ENCODE data around the gene GPHN. TPM values are rescaled to one million over a fixed set of nuclear protein-coding genes. Genes with fewer than 3 reads are reported as not detected.

Gene GPHN
- total RNA-seq, 4 donors from 2014 or later: 10.7 to 47.0 (median 28.2) TPM

DNA sequence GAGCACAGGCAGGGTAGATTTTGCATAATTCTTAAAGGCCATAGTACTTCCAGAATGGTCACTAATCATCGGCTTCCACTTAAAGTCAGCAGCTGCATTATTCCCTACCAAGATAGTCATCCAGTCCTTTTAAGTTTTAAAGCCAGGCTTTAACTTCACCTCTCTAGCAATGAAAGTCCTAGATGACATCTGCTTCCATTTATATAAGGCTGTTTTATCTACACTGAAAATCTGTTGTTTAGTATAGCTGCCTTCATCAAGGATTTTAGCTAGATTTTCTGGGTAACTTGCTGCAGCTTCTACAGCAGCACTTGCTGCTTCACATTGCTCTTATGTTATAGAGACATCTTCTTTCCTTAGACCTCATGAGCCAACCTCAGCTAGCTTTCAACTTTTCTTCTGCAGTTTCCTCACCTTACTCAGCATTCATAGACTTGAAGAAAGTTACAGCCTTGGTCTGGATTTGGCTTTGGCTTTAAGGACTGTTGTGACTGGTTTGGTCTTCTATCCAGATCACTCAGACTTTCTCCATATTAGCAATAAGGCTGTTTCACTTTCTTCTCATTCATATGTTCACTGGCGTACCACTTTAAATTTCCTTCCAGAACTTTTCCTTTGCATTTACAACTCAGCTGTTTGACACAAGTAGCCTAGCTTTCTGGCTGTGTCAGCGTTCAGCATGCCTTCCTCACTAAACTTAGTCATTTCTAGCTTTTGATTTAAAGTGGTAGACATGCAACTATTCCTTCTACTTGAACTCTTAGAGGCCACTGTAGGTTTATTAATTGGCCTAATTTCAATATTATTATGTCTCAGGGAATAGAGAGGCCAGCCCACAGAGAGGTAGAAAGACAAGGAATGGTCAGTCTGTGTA, 471.4 kb downstream of the GPHN start:
- Histone ChIP-seq H3K4me3 (no peak overlapping the region), H3K4me1 (no peaks in the 10 kb centered on the region), H3K36me3 (no peaks in the 10 kb centered on the region), H3K27ac (no peak overlapping the region), H3K9me3 (no peaks in the 10 kb centered on the region), H3K27me3 (no peaks in the 10 kb centered on the region)
- no peak for DNase-seq
- TF ChIP-seq, protein P1, sequence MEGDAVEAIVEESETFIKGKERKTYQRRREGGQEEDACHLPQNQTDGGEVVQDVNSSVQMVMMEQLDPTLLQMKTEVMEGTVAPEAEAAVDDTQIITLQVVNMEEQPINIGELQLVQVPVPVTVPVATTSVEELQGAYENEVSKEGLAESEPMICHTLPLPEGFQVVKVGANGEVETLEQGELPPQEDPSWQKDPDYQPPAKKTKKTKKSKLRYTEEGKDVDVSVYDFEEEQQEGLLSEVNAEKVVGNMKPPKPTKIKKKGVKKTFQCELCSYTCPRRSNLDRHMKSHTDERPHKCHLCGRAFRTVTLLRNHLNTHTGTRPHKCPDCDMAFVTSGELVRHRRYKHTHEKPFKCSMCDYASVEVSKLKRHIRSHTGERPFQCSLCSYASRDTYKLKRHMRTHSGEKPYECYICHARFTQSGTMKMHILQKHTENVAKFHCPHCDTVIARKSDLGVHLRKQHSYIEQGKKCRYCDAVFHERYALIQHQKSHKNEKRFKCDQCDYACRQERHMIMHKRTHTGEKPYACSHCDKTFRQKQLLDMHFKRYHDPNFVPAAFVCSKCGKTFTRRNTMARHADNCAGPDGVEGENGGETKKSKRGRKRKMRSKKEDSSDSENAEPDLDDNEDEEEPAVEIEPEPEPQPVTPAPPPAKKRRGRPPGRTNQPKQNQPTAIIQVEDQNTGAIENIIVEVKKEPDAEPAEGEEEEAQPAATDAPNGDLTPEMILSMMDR (IDR thresholded peaks at IDR 0.05): no peak
- no peak for TF ChIP-seq POLR2A (IDR thresholded peaks at IDR 0.05)

DNA sequence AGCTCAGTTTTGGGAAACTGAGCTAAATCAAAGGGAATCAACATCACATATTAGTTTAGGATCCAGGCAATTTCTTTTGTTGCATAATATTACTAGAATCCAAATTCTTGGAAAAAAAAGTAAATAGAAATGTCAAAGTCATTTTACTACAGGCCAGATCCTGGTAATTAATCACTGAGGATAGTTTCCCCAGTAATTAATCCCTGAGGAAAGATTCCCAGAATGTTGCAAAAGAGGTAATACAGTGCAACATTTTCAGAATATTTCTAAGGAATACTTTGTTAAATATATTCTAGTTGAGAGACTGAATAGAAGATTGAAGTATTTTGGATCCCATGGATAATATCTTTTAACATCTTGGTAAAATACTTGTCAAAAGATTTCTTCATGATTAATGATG, 474.3 kb downstream of the GPHN start:
- Histone ChIP-seq H3K9me3 (no peaks in the 10 kb centered on the region), H3K27me3 (no peaks in the 10 kb centered on the region), H3K27ac (no peak overlapping the region), H3K36me3 (no peaks in the 10 kb centered on the region), H3K4me1 (no peaks in the 10 kb centered on the region), H3K4me3 (no peak overlapping the region)
- TF ChIP-seq, protein P1 (IDR thresholded peaks at IDR 0.05): no peak
- TF ChIP-seq POLR2A (IDR thresholded peaks at IDR 0.05): no peak
- DNase-seq: no peak

DNA sequence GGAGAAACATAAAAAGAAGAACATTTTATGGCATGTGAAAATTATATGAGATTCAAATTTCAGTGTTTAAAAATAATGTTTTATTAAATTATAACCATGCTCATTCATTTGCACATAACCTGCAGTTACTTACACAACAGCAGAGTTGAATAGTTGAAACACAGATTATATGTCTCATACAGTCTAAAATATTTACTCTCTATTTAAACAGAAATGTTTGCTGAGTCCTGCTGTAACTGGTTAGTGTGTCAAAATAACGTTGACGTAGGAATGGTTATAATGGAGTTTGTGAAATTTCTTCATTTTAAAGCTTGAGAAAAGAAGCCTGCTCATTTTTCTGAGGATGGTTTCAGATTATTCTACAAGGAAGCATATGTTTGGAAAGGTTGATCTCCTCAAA, 484.8 kb downstream of the GPHN start:
- H3K27me3 ChIP-seq: no peaks in the 10 kb centered on the region
- H3K4me1 ChIP-seq: no peaks in the 10 kb centered on the region
- H3K9me3 ChIP-seq: no peaks in the 10 kb centered on the region
- no peak overlapping the region for H3K27ac ChIP-seq
- no peak for DNase-seq
- TF ChIP-seq POLR2A (IDR thresholded peaks at IDR 0.05): no peak
- TF ChIP-seq, protein P1 (IDR thresholded peaks at IDR 0.05): no peak
- no peaks in the 10 kb centered on the region for H3K36me3 ChIP-seq
- no peak overlapping the region for H3K4me3 ChIP-seq

DNA sequence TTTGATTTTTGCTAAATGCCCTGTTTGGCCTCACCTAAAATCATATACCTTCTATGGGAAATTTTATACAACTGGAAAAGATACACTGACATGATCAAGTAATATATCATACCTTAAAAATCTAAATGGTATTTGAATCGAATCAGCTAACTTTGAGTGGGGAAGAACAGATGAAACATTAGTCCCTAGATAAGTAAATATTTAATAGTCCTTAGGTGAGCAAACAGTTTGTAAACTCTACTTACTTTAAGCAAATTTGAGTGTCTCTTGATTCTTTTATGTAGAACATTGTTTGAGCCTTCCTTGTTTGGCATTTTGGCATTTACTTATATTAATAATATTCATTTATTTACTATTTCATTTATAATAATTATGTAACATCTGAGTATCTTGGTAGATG, 485.6 kb downstream of the GPHN start:
- DNase-seq: no peak

DNA sequence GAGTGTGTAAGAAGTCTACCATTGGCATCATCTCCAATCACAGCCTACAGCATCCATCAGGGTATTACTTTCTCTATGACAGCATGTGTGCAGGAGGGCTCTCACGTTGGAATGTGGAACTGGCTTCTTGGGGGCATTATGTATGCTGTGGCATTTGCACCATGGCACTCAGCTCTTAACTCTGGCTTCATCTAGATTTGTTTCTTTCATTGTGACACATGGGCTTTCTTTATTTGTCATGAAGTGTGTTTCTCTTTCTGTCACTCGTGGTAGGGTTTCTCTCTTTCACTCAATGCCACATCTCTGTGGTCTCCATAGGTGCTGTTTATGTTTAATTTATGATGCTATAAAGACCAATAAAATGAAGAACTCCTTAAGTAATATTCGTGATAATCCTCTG, 490.1 kb downstream of the GPHN start:
- Histone ChIP-seq H3K4me1 (no peaks in the 10 kb centered on the region), H3K9me3 (no peaks in the 10 kb centered on the region), H3K27me3 (no peaks in the 10 kb centered on the region), H3K36me3 (no peaks in the 10 kb centered on the region), H3K4me3 (no peak overlapping the region), H3K27ac (no peak overlapping the region)
- no peak for DNase-seq
- TF ChIP-seq POLR2A (IDR thresholded peaks at IDR 0.05): no peak
- TF ChIP-seq, protein P1 (IDR thresholded peaks at IDR 0.05): no peak

More for the DNA sequence above, 485.6 kb downstream of the GPHN start:
- TF ChIP-seq, protein P1 (IDR thresholded peaks at IDR 0.05): no peak
- no peak for TF ChIP-seq POLR2A (IDR thresholded peaks at IDR 0.05)
- H3K4me3 ChIP-seq: no peak overlapping the region
- no peak overlapping the region for H3K27ac ChIP-seq
- no peaks in the 10 kb centered on the region for H3K4me1 ChIP-seq
- no peaks in the 10 kb centered on the region for H3K27me3 ChIP-seq
- no peaks in the 10 kb centered on the region for H3K36me3 ChIP-seq
- no peaks in the 10 kb centered on the region for H3K9me3 ChIP-seq

Measured in Peyer's patch (tissue), 4 donors.